K562 (cell line): ENCODE measurements around the gene MBD1. TPM values are rescaled to one million over a fixed set of nuclear protein-coding genes. Genes with fewer than 3 reads are reported as not detected.

Experiments used
- ATAC-seq: fragments of 200-7000 bp; cut with Tn5 transposase; 3 replicates; pipeline ENCODE4 v1.9.1; 2020; ENCODE audit warnings: moderate library complexity
- BruUV-seq: library from RNA; stranded (reverse); fragments of 400-500 nt; replicated peaks from 2 replicates; lab custom pipeline; 2021; lab: Mats Ljungman, UMichigan
- CTCF ChIA-PET: fragments of 300-600 bp; formaldehyde crosslinking; extraction: SDS; loops from one replicate; lab custom pipeline; 2021; ENCODE audit warnings: low intra/inter-chr PET ratio; lab: Yijun Ruan, JAX
- POLR2A ChIA-PET: fragments of 300-600, 350-650 bp; sonication (Branson Sonifier 250); formaldehyde crosslinking; extraction: SDS; loops from one replicate; lab custom pipeline; 2021; ENCODE audit warnings: antibody characterized with exemption, inconsistent platforms; lab: Yijun Ruan, JAX
- DNase-seq, 4 experiments: peaks; one replicate each; pipeline versions ENCODE4 v3.0.0 to v3.0.0-alpha.2; 2011 to 2018; ENCODE audit warnings: low spot score in 3 of 4, mixed read lengths in 3 of 4; ENCODE audit errors: extremely low read depth in 1 of 4
- FAIRE-seq: peaks from 2 replicates; lab custom pipeline; 2011; peaks lifted over from hg19 to GRCh38; lab: Jason Lieb, UNC
- H2AFZ ChIP-seq: 2 replicates; pipeline ENCODE4 v1.6.0; 2011; ENCODE audit warnings: low read depth, low read length, control low read depth, inconsistent platforms
- H3K27ac ChIP-seq: fragments of 200-600 bp; 3 replicates; pipeline ENCODE4 v1.8.0; 2011; ENCODE audit warnings: low read depth, mild to moderate bottlenecking, control low read depth, inconsistent platforms, low read length, moderate library complexity, mixed read lengths; ENCODE audit errors: extremely low read depth
- H3K27me3 ChIP-seq, 2 experiments: fragments of 300-600 bp in 1 of 2; 2 replicates in 1 of 2; 3 replicates in 1 of 2; pipeline versions ENCODE4 v1.6.0 to v1.8.0; 2011; ENCODE audit warnings: inconsistent platforms in 2 of 2, low read length in 2 of 2, mild to moderate bottlenecking in 1 of 2, mixed read lengths in 1 of 2, moderate library complexity in 1 of 2; ENCODE audit not compliant: control insufficient read depth in 2 of 2, insufficient read depth in 2 of 2
- H3K36me3 ChIP-seq: fragments of 300-600 bp; 3 replicates; pipeline ENCODE4 v1.8.0; 2011; ENCODE audit warnings: mild to moderate bottlenecking, low read length, inconsistent platforms; ENCODE audit not compliant: control insufficient read depth, insufficient read depth
- H3K4me1 ChIP-seq, 2 experiments: fragments of 200-600 bp in 1 of 2; replicated peaks in 1 of 2; 2 replicates in 1 of 2; 3 replicates in 1 of 2; pipeline versions ENCODE4 v1.5.1 to v1.8.0; 2011; ENCODE audit warnings: inconsistent platforms in 2 of 2, low read length in 2 of 2, mild to moderate bottlenecking in 1 of 2, mixed read lengths in 1 of 2, moderate library complexity in 1 of 2; ENCODE audit not compliant: control insufficient read depth in 2 of 2, insufficient read depth in 2 of 2
- H3K4me2 ChIP-seq: 2 replicates; pipeline ENCODE4 v1.6.1; 2011; ENCODE audit warnings: low read length, control low read depth, inconsistent platforms, mixed read lengths; ENCODE audit not compliant: insufficient read depth
- H3K4me3 ChIP-seq: fragments of 200-600 bp; sonication (generic), shearing (Covaris generic); 2 replicates; pipeline ENCODE4 v1.5.1; 2016; ENCODE audit warnings: control low read depth, inconsistent platforms
- H3K79me2 ChIP-seq: fragments of 200-600 bp; 3 replicates; pipeline ENCODE4 v1.8.0; 2011; ENCODE audit warnings: low read length, inconsistent platforms; ENCODE audit not compliant: control insufficient read depth, insufficient read depth
- H3K9ac ChIP-seq, 2 experiments: 2 replicates each; pipeline versions ENCODE4 v1.6.0 to v1.6.1; 2011; ENCODE audit warnings: low read depth in 2 of 2, low read length in 2 of 2, control low read depth in 1 of 2, inconsistent platforms in 1 of 2, mild to moderate bottlenecking in 1 of 2, mixed read lengths in 1 of 2; ENCODE audit not compliant: insufficient read depth in 1 of 2
- H3K9me1 ChIP-seq: one replicate; pipeline ENCODE4 v1.6.0; 2011; ENCODE audit warnings: inconsistent platforms, mild to moderate bottlenecking, low read length, moderate library complexity; ENCODE audit not compliant: control insufficient read depth, insufficient read depth
- H3K9me3 ChIP-seq: replicated peaks from 2 replicates; pipeline ENCODE4 v1.5.1; 2011; ENCODE audit warnings: low read depth, low read length, inconsistent platforms; ENCODE audit not compliant: control insufficient read depth, insufficient read depth
- H4K20me1 ChIP-seq: replicated peaks from 2 replicates; pipeline ENCODE4 v1.6.1; 2011; ENCODE audit warnings: low read length, inconsistent platforms, mixed read lengths; ENCODE audit not compliant: control insufficient read depth, insufficient read depth
- CBX1 ChIP-seq: sonication (generic); IDR thresholded peaks from 2 replicates; pipeline ENCODE4 v1.6.1; 2016; ENCODE audit warnings: antibody characterized with exemption, low read depth, mild to moderate bottlenecking
- HDAC2 ChIP-seq: fragments of 450-650 bp; IDR thresholded peaks from 2 replicates; pipeline ENCODE4 v1.6.1; 2016; ENCODE audit warnings: mild to moderate bottlenecking
- HNRNPK ChIP-seq: fragments of 200-400 bp; formaldehyde crosslinking; IDR thresholded peaks from one replicate; pipeline ENCODE4 v1.6.1; 2018; ENCODE audit warnings: mild to moderate bottlenecking, low read depth, low read length; ENCODE audit not compliant: poor library complexity, severe bottlenecking
- MAFF ChIP-seq: IDR thresholded peaks from 2 replicates; pipeline ENCODE4 v1.6.1; 2012; ENCODE audit warnings: low read length, improper control_type of control experiment
- MAFG ChIP-seq: fragments of 450-650 bp; conservative IDR thresholded peaks from 2 replicates; pipeline ENCODE4 v1.6.1; 2016; ENCODE audit warnings: missing genetic modification characterization, missing compliant biosample characterization
- MAFK ChIP-seq: IDR thresholded peaks from 2 replicates; pipeline ENCODE4 v1.6.1; 2011; ENCODE audit warnings: low read length, improper control_type of control experiment
- NRF1 ChIP-seq, 2 experiments: fragments of 450-650 bp; IDR thresholded peaks in 1 of 2; conservative IDR thresholded peaks in 1 of 2; 2 replicates each; pipeline ENCODE4 v1.6.1; 2014; ENCODE audit warnings: mild to moderate bottlenecking in 2 of 2
- PTRF ChIP-seq: fragments of 450-650 bp; IDR thresholded peaks from 2 replicates; pipeline ENCODE4 v1.6.1; 2016; ENCODE audit warnings: mild to moderate bottlenecking, missing genetic modification characterization, missing compliant biosample characterization
- SIN3B ChIP-seq: fragments of 450-650 bp; IDR thresholded peaks from 2 replicates; pipeline ENCODE4 v1.6.1; 2017; ENCODE audit warnings: low read depth, mild to moderate bottlenecking, moderate library complexity
- ZBTB11 ChIP-seq, 3 experiments: fragments of 200-800 bp in 1 of 3; fragments of 250-450 bp in 1 of 3; fragments of 450-650 bp in 1 of 3; sonication (Bioruptor Pico) in 1 of 3; sonication (Bioruptor generic) in 1 of 3; formaldehyde crosslinking in 1 of 3; IDR thresholded peaks; 2 replicates each; pipeline versions ENCODE4 v1.6.1 to v1.8.0; 2016 to 2022; ENCODE audit warnings: mild to moderate bottlenecking in 2 of 3, missing genetic modification characterization in 2 of 3, missing compliant biosample characterization in 1 of 3, moderate library complexity in 1 of 3
- ZNF239 ChIP-seq: fragments of 250-450 bp; sonication (Bioruptor Pico); IDR thresholded peaks from 2 replicates; pipeline ENCODE4 v1.4.0; 2020; ENCODE audit warnings: mild to moderate bottlenecking
- ZNF316 ChIP-seq: fragments of 450-650 bp; IDR thresholded peaks from 2 replicates; pipeline ENCODE4 v1.6.1; 2016
- ZNF384 ChIP-seq: IDR thresholded peaks from 2 replicates; pipeline ENCODE4 v1.6.1; 2012; ENCODE audit warnings: low read depth, low read length, improper control_type of control experiment
- ZNF507 ChIP-seq: conservative IDR thresholded peaks from 2 replicates; pipeline ENCODE4 v1.6.1; 2017; ENCODE audit warnings: missing genetic modification characterization, missing compliant biosample characterization
- ZSCAN32 ChIP-seq: fragments of 450-650 bp; formaldehyde crosslinking; IDR thresholded peaks from 2 replicates; pipeline ENCODE4 v1.4.0; 2020; ENCODE audit warnings: mild to moderate bottlenecking, moderate library complexity
- in situ Hi-C: fragments of 300-500 bp; cut with MboI; formaldehyde crosslinking; loops from 4 replicates; pipeline ENCODE4 v1.15.0; 2018; ENCODE audit warnings: inconsistent platforms, mixed read lengths
- intact Hi-C: fragments of 100-400 bp; cut with micrococcal nuclease; formaldehyde crosslinking; loops from 2 replicates; pipeline ENCODE4 v1.14.2; 2022
- polyA plus RNA-seq, 8 experiments: library from polyadenylated mRNA; depleted of rRNA in 4 of 8; stranded (reverse) in 5 of 8; unstranded in 3 of 8; fragments of >200 nt; fragmentation: Nextera tagmentation in 2 of 8; fragmentation: Illumina TruSeq in 1 of 8; extraction: Ambion mirVana in 2 of 8; extraction: Trizol in 1 of 8; gene quantifications; 2 replicates each; pipeline versions ENCODE4 v1.2.1 to v1.2.3, GENCODE V29; 2011 to 2014; ENCODE audit warnings: inconsistent platforms in 1 of 8, missing spikeins in 1 of 8
- total RNA-seq, 7 experiments: library from RNA; depleted of rRNA in 6 of 7; stranded (reverse); fragments of >200 nt in 6 of 7; fragmentation: Illumina TruSeq in 2 of 7; extraction: Trizol in 2 of 7; gene quantifications; 2 replicates each; pipeline versions ENCODE4 v1.2.1 to v1.2.3, GENCODE V29; 2011 to 2021; ENCODE audit warnings: low replicate concordance in 1 of 7
- TF ChIP-seq, protein P1 (sequence below), 2 experiments: IDR thresholded peaks; 2 replicates each; pipeline ENCODE4 v1.6.1; 2011; ENCODE audit warnings: borderline replicate concordance in 1 of 2, control low read depth in 1 of 2, low read depth in 1 of 2, low read length in 1 of 2, mild to moderate bottlenecking in 1 of 2, mixed read lengths in 1 of 2, moderate library complexity in 1 of 2; ENCODE audit not compliant: insufficient read depth in 1 of 2, insufficient read length in 1 of 2, poor library complexity in 1 of 2, severe bottlenecking in 1 of 2; ENCODE audit errors: extremely low read depth in 1 of 2

Gene MBD1
- total and polyA plus RNA-seq, 9 of the 15 experiments (the other 6 are each of a cell fraction or from before 2014, with no cell fraction given) = 3.0 to 59.7 (median 31.7) TPM

GRCh38 chr18:50250935-50251334 lies 30.4 kb downstream of the MBD1 start (continued):
- no peak for TF ChIP-seq SIN3B
- no peak for TF ChIP-seq HDAC2
- TF ChIP-seq HNRNPK = no peak
- peak; percentile 74 for TF ChIP-seq MAFG (tag)
- peak; percentile 78 for TF ChIP-seq MAFK
- TF ChIP-seq ZNF316 = peak; percentile 84
- no peak for TF ChIP-seq CBX1
- TF ChIP-seq MAFF = peak; percentile 84
- no peak for TF ChIP-seq ZNF384
- TF ChIP-seq, all 486 proteins: peak for 5

GRCh38 chr18:50249576-50249975 lies 31.7 kb downstream of the MBD1 start:
- H3K9me3 ChIP-seq = no peaks in the 10 kb centered on the region
- H3K4me1 ChIP-seq = no peaks in the 10 kb centered on the region
- no peaks in the 10 kb centered on the region for H3K9me1 ChIP-seq
- CTCF ChIA-PET = no interaction called here
- no peaks in the 10 kb centered on the region for H3K79me2 ChIP-seq
- ATAC-seq (no peak), DNase-seq (no peak)
- POLR2A ChIA-PET = no interaction called here
- no peaks in the 10 kb centered on the region for H3K27me3 ChIP-seq
- H3K27ac ChIP-seq = no peak overlapping the region
- no peak overlapping the region for H2AFZ ChIP-seq
- intact Hi-C loops (no loop called here), in situ Hi-C loops (no loop called here)
- no peak overlapping the region for H3K4me3 ChIP-seq
- no peak overlapping the region for H3K4me2 ChIP-seq
- no TSS peak for BruUV-seq
- TF ChIP-seq ZSCAN32 (CRISPR knock-in tag) (no peak), PTRF (tag) (no peak), NRF1 (conservative IDR thresholded peaks at IDR 0.05 in 1 of 2, IDR thresholded peaks at IDR 0.05 in 1 of 2) (no peak), ZNF239 (no peak), ZBTB11 (CRISPR knock-in tag; IDR thresholded peaks at IDR 0.05) (no peak), ZNF507 (no peak)
- TF ChIP-seq, protein P1, sequence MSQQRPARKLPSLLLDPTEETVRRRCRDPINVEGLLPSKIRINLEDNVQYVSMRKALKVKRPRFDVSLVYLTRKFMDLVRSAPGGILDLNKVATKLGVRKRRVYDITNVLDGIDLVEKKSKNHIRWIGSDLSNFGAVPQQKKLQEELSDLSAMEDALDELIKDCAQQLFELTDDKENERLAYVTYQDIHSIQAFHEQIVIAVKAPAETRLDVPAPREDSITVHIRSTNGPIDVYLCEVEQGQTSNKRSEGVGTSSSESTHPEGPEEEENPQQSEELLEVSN (IDR thresholded peaks at IDR 0.05; ENCODE audit: borderline replicate concordance in 1 of 2, extremely low read depth in 1 of 2, insufficient read depth in 1 of 2, insufficient read length in 1 of 2, low read depth in 1 of 2, low read length in 1 of 2, poor library complexity in 1 of 2, severe bottlenecking in 1 of 2) = no peak
- TF ChIP-seq, all 486 proteins: peak for 0
- Histone ChIP-seq H4K20me1 (no peaks in the 10 kb centered on the region), H3K36me3 (no peaks in the 10 kb centered on the region), H3K9ac (no peak overlapping the region)
- FAIRE-seq = no peak
